MM.1S (cell line): ENCODE data around the gene PVR.

ENCODE experiments used
- DNase-seq: peaks from one replicate; pipeline ENCODE4 v3.0.0-alpha.2; 2015
- H2AFZ ChIP-seq: fragments of 300-600 bp; sonication (generic); 2 replicates; pipeline ENCODE4 v1.6.0; 2016; ENCODE audit warnings: antibody characterized with exemption, low read length
- H3F3A ChIP-seq: fragments of 300-600 bp; sonication (generic); 2 replicates; pipeline ENCODE4 v1.6.1; 2016; ENCODE audit warnings: mild to moderate bottlenecking, antibody characterized with exemption, low read length, moderate library complexity, mixed read lengths; ENCODE audit not compliant: insufficient read depth
- H3K27ac ChIP-seq: fragments of 300-600 bp; sonication (generic); 2 replicates; pipeline ENCODE4 v1.5.1; 2016; ENCODE audit warnings: mild to moderate bottlenecking, low read length
- H3K27me3 ChIP-seq: fragments of 300-600 bp; sonication (generic); replicated peaks from 2 replicates; pipeline ENCODE4 v1.6.0; 2016; ENCODE audit warnings: low read length; ENCODE audit not compliant: insufficient read depth
- H3K36me3 ChIP-seq: fragments of 300-600 bp; sonication (generic); replicated peaks from 2 replicates; pipeline ENCODE4 v1.6.1; 2016; ENCODE audit warnings: mild to moderate bottlenecking, low read length, mixed read lengths; ENCODE audit not compliant: insufficient read depth
- H3K4me1 ChIP-seq: fragments of 300-600 bp; sonication (generic); 2 replicates; pipeline ENCODE4 v1.6.1; 2016; ENCODE audit warnings: low read length, mixed read lengths
- H3K4me2 ChIP-seq: fragments of 300-600 bp; sonication (generic); 2 replicates; pipeline ENCODE4 v1.6.0; 2016; ENCODE audit warnings: low read depth, low read length
- H3K4me3 ChIP-seq: fragments of 300-600 bp; sonication (generic); 2 replicates; pipeline ENCODE4 v1.5.1; 2016; ENCODE audit warnings: low read length, mixed read lengths
- H3K79me2 ChIP-seq: fragments of 300-600 bp; sonication (generic); 2 replicates; pipeline ENCODE4 v1.6.1; 2016; ENCODE audit warnings: mixed run types, low read length, mixed read lengths
- H3K9ac ChIP-seq: fragments of 300-600 bp; sonication (generic); 2 replicates; pipeline ENCODE4 v1.6.1; 2016; ENCODE audit warnings: low read length, mixed read lengths
- H3K9me2 ChIP-seq: fragments of 300-600 bp; sonication (generic); replicated peaks from 2 replicates; pipeline ENCODE4 v1.6.1; 2016; ENCODE audit warnings: mild to moderate bottlenecking, low read length, mixed read lengths; ENCODE audit not compliant: insufficient read depth
- H3K9me3 ChIP-seq: fragments of 300-600 bp; sonication (generic); replicated peaks from 2 replicates; pipeline ENCODE4 v1.6.1; 2016; ENCODE audit warnings: mild to moderate bottlenecking, low read length, mixed read lengths; ENCODE audit not compliant: insufficient read depth
- H4K20me1 ChIP-seq: fragments of 300-600 bp; sonication (generic); 2 replicates; pipeline ENCODE4 v1.6.1; 2016; ENCODE audit warnings: mild to moderate bottlenecking, low read length, moderate library complexity, mixed read lengths; ENCODE audit not compliant: insufficient read depth
- EZH2 ChIP-seq: fragments of 300-600 bp; sonication (generic); optimal IDR thresholded peaks from 2 replicates; pipeline ENCODE3; 2017; ENCODE audit warnings: low read depth, mild to moderate bottlenecking, antibody characterized with exemption, low read length, mixed read lengths
- EZH2phosphoT487 ChIP-seq: fragments of 300-600 bp; sonication (generic); IDR thresholded peaks from 2 replicates; pipeline ENCODE4 v1.6.1; 2018; ENCODE audit warnings: antibody characterized with exemption, low read length
- TF ChIP-seq, protein P1 (sequence below): fragments of 300-600 bp; sonication (generic); IDR thresholded peaks from 2 replicates; pipeline ENCODE4 v1.5.1; 2016; ENCODE audit warnings: antibody characterized with exemption, low read length, mixed read lengths

Gene PVR

DNA sequence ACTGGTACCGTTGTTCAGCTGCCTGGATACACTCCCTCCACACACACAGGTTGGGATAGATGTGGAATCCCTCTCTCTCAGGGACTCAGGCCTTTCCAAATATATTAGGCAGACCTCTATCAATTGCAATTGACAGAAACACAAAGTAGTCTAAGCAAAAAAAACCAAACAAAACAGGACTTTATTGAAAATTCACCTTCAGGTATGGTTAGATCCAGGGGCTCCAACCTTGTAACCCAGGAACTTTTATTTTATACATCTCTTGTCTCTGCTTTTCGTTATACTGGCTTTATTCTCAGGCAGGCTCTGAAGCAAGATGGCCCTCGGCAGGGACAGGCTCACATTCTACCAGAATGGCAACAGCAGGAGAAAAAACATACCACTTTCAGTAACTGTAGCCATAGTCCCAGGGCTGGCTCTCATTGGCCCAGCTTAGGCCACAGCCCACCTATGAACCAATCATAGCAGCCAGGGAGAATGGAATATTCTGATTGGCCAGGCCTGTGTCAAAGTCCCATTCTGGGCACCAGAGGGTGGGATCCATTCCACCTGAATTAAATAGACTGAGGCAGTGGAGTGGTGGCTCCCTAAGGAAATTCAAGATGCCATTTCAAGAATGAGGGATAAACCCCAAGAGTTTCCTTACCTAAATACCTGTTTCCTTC, 14.5 kb downstream of the PVR start:
- no peaks in the 10 kb centered on the region for H3K9me2 ChIP-seq
- H3K4me1 ChIP-seq = peaks cover 12% of the 10 kb centered on the region
- H3K36me3 ChIP-seq = no peaks in the 10 kb centered on the region
- H2AFZ ChIP-seq = no peak overlapping the region
- no peak for DNase-seq
- H3K4me2 ChIP-seq = no peak overlapping the region
- no peak overlapping the region for H3K4me3 ChIP-seq
- H3K9me3 ChIP-seq = no peaks in the 10 kb centered on the region
- no peaks in the 10 kb centered on the region for H3K79me2 ChIP-seq
- no peak overlapping the region for H3K9ac ChIP-seq
- no peak overlapping the region for H3K27ac ChIP-seq
- H3K27me3 ChIP-seq = no peaks in the 10 kb centered on the region
- no peaks in the 10 kb centered on the region for H4K20me1 ChIP-seq
- peaks cover 3% of the 10 kb centered on the region; the same call in 1 of the 2 replicates for H3F3A ChIP-seq
- TF ChIP-seq EZH2phosphoT487 (no peak), EZH2 (no peak)
- TF ChIP-seq, protein P1, sequence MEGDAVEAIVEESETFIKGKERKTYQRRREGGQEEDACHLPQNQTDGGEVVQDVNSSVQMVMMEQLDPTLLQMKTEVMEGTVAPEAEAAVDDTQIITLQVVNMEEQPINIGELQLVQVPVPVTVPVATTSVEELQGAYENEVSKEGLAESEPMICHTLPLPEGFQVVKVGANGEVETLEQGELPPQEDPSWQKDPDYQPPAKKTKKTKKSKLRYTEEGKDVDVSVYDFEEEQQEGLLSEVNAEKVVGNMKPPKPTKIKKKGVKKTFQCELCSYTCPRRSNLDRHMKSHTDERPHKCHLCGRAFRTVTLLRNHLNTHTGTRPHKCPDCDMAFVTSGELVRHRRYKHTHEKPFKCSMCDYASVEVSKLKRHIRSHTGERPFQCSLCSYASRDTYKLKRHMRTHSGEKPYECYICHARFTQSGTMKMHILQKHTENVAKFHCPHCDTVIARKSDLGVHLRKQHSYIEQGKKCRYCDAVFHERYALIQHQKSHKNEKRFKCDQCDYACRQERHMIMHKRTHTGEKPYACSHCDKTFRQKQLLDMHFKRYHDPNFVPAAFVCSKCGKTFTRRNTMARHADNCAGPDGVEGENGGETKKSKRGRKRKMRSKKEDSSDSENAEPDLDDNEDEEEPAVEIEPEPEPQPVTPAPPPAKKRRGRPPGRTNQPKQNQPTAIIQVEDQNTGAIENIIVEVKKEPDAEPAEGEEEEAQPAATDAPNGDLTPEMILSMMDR = no peak

DNA sequence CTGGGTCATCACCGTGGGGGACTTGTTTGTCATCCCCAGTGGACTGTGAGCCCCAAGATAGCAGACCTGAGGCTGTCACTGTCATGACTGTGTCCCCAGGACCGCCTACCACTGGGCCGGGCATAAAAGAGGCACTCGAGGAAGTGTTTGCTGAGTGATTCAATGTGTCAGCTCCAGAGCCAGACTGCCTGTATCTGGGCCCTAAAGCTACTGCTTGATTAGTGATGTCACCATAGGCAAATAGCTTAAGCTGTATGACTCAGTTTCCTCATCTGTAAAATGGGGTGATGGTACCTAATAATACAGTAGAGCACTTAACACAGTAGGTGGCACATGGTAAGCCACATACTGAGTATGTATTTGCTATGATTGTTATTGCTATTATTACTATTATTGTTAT, 16.4 kb downstream of the PVR start:
- Histone ChIP-seq H3K4me1 (no peaks in the 10 kb centered on the region), H4K20me1 (no peaks in the 10 kb centered on the region), H3K9ac (no peak overlapping the region), H3K4me2 (no peak overlapping the region), H3K27ac (no peak overlapping the region), H3F3A (no peaks in the 10 kb centered on the region), H3K4me3 (no peak overlapping the region), H3K9me2 (no peaks in the 10 kb centered on the region), H3K9me3 (no peaks in the 10 kb centered on the region), H3K36me3 (no peaks in the 10 kb centered on the region), H3K79me2 (no peaks in the 10 kb centered on the region), H3K27me3 (no peaks in the 10 kb centered on the region), H2AFZ (no peak overlapping the region)
- no peak for TF ChIP-seq EZH2phosphoT487
- TF ChIP-seq, protein P1 = no peak
- no peak for TF ChIP-seq EZH2
- DNase-seq = no peak

DNA sequence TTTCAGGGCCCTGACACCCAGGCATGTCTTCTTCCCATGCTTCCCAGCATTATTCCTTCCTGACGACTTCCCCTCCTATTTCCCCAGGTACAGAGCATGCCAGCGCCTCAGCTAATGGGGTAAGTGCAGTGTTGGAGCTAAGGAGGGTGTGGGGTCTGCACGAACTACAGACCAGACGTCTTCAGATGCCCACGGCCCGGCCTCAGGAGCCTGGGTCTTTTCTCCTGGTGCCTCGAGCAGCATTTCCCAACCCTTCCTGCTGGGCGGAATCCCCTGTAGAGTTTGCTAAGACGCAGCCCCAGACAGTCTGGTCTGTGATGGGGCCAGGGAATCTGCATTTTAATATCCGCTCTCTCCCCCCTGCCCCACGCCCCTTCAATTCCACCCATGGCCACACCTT, 17.5 kb downstream of the PVR start:
- H4K20me1 ChIP-seq = no peaks in the 10 kb centered on the region
- H3K36me3 ChIP-seq = no peaks in the 10 kb centered on the region
- no peaks in the 10 kb centered on the region for H3K9me2 ChIP-seq
- no peak overlapping the region for H3K27ac ChIP-seq
- H3K4me3 ChIP-seq = no peak overlapping the region
- TF ChIP-seq EZH2 = no peak
- no peaks in the 10 kb centered on the region for H3F3A ChIP-seq
- no peaks in the 10 kb centered on the region for H3K79me2 ChIP-seq
- no peaks in the 10 kb centered on the region for H3K4me1 ChIP-seq
- no peak overlapping the region for H3K4me2 ChIP-seq
- H3K27me3 ChIP-seq = no peaks in the 10 kb centered on the region
- no peak overlapping the region for H2AFZ ChIP-seq
- no peak overlapping the region for H3K9ac ChIP-seq
- H3K9me3 ChIP-seq = no peaks in the 10 kb centered on the region
- DNase-seq = no peak

DNA sequence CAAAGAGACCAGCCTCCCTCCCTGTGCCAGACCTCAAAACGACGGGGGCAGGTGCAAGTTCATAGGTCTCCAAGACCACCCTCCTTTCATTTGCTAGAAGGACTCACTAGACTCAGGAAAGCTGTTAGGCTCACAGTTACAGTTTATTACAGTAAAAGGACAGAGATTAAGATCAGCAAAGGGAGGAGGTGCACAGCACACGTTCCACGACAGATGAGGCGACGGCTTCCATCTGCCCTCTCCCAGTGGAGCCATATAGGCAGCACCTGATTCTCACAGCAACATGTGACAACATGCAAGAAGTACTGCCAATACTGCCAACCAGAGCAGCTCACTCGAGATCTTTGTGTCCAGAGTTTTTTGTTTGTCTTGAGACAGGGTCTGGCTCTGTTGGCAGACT, 18.2 kb downstream of the PVR start:
- Histone ChIP-seq H2AFZ (no peak overlapping the region), H3K9ac (no peak overlapping the region), H3K9me2 (no peaks in the 10 kb centered on the region), H3K4me3 (no peak overlapping the region), H4K20me1 (no peaks in the 10 kb centered on the region), H3K79me2 (no peaks in the 10 kb centered on the region), H3K9me3 (no peaks in the 10 kb centered on the region), H3K4me1 (no peaks in the 10 kb centered on the region), H3K27me3 (no peaks in the 10 kb centered on the region), H3F3A (no peaks in the 10 kb centered on the region), H3K4me2 (no peak overlapping the region), H3K36me3 (no peaks in the 10 kb centered on the region), H3K27ac (no peak overlapping the region)
- no peak for TF ChIP-seq EZH2
- TF ChIP-seq EZH2phosphoT487 = no peak
- TF ChIP-seq, protein P1 = no peak
- no peak for DNase-seq
